NCI-H146 treated with DMSO at 0.1 percent for 48 hours (cell line): ENCODE results near the gene UBD.

Experiments
- DNase-seq: peaks from one replicate; lab custom pipeline; 2025; ENCODE audit not compliant: unreplicated experiment; lab: John Stamatoyannopoulos, UW

The UBD gene

DNA sequence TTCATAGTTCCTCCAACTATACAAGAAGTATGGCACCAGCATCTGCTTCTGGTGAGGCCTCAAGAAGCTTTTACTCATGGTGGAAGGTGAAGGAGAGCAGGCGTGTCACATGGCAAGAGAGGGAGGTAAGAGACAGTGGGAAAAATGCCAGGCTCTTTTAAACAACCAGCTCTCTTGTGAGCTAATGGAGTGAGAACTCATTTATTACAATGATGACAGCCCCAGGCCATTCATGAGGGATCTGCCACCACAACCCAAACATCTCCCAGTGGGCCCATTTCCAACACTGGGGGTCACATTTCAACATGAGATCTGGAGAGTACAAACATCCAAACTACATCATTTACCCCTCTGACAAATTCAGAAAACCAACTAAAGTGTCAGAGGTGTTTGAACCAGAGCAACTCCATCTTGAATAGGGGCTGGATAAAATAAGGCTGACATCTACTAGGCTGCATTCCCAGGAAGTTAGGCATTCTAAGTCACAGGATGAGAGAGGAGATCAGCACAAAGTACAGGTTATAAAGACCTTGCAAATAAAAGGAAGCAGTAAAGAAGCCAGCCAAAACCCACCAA lies 2.2 kb upstream of the UBD start:
- no peak for DNase-seq

DNA sequence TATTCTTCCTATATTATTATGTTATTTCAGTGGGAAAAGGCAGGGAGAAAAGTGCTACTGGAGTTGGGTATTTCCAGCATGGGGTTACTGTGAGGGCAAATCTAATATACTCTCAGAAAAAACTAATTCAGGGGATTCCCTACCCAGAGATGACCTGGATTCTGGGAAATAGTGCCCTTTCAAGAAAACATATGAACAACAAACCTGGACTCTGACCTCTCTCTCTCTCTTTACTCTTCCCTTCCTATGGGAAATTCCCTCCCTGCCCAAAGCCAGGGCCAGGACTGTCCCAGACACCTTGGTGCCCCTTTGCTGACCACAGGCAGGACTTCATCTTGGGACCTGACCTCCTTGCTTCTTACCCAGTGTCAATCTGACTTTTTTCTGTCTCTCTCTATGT lies 1.6 kb upstream of the UBD start:
- DNase-seq = no peak

DNA sequence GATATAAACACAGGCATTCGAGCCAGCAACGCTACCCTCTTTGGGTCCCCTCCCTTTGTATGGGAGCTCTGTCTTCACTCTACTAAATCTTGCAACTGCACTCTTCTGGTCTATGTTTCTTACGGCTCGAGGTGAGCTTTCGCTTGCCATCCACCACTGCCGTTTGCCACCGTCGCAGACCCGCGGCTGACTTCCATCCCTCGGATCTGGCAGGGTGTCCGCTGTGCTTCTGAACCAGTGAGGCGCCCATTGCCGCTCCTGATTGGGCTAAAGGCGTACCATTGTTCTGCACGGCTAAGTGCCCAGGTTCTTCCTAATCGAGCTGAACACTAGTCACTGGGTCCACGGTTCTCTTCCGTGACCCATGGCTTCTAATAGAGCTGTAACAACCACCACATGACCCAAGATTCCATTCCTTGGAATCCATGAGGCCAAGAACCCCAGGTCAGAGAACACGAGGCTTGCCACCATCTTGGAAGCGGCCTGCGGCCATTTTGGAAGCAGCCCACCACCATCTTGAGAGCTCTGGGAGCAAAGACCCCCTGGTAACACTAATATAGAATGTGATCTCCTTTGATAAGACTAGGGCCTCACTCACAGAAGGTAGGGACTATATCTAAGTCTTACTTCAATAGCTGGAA lies 973 bp downstream of the UBD start:
- DNase-seq = peak; percentile 43

DNA sequence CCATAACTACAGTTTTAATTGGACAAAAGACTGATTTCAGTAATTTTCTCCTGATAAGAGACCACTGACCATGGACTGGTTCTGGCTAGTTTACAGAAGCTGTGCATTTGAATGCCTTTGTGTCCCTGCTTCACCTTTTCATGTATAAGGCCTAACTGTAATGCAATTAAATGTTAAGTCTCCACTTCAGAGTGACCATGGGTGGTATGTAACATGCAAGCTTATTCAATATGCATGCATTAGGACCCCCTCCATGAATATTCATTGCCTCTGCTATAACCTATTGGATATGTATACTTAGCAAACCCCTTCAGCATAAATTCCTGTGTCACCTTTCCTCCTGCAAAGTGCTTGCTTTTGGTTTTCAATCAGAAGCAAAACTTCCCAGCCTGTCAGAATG lies 2.2 kb downstream of the UBD start:
- DNase-seq = no peak

DNA sequence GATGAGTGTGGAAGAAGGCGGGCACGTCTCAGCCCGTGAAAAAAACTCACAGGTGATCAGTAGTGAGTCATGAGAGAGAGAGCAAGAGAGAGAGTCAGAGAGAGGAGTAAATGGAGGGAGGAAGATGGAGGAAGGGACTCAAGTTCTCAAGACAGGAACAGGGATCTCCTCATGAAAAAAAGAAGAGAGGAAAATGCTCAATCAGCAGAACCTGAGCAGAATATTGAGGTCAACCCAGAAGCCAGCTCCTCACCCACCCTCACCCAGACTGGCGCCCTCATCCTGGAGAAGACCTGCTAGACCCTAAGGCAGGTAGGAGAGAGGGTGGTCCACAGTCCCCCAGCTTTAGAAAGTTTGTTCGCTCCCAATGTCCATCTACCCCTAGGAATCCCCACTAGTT lies 4.8 kb downstream of the UBD start:
- DNase-seq = no peak

DNA sequence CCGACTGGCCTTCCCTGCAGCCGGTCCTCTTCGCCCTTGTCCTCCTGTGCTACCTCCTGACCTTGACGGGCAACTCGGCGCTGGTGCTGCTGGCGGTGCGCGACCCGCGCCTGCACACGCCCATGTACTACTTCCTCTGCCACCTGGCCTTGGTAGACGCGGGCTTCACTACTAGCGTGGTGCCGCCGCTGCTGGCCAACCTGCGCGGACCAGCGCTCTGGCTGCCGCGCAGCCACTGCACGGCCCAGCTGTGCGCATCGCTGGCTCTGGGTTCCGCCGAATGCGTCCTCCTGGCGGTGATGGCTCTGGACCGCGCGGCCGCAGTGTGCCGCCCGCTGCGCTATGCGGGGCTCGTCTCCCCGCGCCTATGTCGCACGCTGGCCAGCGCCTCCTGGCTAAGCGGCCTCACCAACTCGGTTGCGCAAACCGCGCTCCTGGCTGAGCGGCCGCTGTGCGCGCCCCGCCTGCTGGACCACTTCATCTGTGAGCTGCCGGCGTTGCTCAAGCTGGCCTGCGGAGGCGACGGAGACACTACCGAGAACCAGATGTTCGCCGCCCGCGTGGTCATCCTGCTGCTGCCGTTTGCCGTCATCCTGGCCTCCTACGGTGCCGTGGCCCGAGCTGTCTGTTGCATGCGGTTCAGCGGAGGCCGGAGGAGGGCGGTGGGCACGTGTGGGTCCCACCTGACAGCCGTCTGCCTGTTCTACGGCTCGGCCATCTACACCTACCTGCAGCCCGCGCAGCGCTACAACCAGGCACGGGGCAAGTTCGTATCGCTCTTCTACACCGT lies 6.1 kb downstream of the UBD start:
- no peak for DNase-seq

DNA sequence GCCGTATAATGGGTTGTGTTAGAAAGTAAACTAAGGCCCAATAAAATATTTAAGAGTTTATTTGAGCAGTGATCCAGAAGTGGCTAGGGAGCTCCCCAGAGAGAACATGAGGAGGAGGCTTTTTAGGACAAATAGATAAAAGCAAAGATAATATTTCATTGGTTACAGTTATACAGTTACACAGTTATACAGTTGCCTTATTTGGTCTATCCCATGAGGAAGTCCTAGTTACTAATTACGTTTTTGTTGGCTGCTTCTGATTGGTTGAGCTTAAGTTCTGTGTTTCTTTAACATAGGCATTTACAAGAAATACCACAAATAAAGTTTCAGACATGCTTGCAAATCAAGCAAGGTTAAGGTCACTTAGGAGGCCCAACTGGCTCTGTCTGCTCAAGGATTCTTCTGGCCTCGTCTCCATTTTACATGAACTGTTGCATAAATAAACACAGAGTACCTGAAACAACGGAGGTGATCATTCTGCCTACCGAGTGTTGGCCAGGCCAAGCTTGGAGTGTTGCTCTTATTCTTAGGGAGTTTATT lies 7.0 kb downstream of the UBD start:
- DNase-seq = no peak

DNA sequence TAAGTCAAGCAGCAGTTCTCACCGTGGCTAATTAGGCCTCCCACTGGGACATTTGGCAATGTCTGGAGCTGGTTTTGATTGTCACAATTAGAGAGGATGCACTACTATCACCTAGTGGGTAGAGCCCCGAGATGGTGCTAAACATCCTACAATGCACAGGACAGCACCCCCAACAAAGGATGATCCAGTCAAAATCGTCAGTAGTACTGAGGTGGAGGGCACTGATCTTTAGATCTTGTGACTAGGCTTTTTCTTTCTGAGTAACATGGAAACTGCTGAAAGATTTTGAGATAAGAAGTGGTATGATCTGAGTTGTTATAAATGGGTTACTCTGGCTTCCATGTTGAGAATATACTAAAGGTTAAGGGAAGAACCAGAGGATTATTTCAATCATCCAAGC lies 12.0 kb downstream of the UBD start:
- DNase-seq = no peak

DNA sequence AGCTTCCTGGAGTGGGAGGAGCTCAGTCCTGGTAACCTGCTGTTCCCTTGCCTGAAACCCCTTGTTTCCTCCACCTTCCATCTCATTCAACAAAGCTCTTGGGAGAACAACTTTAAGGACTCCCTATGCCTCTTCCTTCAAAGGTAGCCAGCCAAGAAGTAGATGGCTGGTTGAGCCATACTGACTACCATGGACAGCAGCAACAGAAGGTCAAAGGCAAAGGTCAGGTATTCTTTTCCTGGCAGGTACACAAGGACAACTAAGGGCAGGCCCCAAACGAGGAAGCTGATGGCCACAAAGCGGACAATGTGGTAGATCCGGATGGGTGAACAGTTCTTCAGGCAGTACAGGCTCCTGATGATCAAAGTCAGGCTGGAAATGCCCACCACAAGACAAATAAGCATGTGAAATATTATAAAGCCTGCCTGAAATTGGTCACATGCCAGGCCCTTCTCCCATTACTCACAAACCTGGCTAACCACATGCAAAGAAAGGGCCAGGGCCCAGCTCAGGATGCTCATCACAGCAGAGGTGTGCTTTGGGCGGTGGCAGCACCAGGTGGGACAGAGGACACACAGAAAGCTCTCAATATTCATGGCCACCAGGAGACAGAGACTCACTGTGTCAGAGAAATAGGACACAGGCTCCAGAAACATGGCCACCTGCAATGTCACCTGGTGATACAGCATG lies 21.7 kb downstream of the UBD start:
- no peak for DNase-seq

DNA sequence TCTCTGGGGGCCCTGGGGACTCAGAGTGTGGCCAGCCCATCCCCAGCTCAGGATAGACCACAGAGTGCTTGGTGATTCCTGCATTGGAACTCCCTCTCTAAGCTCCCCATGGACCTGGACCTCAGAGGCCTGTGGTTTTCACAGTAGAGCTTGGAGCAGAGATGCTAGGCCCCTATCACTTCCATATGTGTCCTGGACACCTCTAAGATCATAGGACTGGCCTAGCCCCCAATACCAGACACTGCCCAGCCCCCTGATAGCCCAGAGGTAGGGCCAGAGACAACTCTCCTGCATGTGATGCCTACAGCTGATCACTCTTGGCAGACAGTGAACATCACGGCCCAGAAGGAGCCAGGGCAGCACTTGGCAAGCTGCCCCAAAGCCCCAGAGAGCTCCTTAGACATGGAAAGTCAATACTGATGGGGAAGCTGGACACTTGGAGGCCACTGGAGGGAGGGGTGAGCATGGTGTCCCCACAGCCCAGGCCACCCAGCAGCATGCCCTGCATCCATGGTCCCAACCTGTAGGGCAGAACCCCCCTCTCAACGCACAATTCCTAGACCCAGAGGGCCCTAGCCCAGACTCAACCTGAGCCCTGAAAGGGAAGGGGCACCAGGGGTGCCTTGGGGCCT lies 27.1 kb downstream of the UBD start:
- no peak for DNase-seq

DNA sequence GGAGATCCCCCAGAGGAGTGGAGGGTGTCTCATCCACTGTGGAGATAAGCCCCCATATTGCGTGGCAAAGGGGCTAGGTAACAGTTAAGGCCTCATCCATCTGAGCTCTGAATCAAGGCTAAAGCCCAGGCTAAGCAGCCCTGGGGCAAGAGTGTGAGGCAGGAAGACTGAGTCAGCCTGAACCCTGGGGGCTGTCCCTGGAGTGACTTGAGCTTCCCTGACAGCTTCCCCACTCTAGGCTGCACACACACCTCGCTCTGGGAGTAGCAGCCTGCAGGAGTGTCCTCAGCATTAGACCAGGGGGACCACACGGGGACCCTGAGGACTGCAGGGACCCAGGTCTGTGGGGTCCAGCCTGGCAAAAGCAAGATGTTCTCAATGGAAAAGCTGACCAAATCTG lies 27.9 kb downstream of the UBD start:
- no peak for DNase-seq

DNA sequence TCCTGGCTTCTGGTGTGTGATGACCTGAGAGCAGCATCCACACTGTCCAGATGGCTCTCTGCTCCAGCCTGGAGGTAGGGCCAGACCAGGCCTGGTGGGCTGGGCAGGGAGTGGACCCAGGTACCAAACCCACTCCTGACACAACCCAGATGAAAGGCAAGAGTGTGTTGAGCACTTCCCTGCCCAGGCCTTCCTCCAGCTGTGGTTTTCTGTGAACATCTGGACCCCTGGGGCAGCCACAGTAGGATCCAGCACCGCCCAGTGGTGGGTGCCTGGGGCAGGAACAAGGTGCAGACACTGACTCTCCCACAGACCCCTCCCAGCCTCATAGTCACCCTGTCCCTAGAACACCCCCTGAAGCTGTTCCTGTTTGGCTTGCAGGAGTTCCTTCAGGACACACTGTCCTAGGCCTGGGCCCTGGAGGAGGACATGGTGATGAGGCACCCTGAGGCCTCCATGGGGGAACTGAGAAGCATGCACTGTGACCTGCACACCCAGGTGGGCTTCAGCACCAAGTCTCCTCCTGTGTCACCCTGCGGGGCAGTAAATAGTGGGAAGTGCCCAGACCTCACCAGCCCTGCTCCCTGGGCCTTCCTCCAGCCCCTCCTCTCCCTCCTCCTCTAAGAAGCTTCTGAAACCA lies 28.7 kb downstream of the UBD start:
- no peak for DNase-seq

DNA sequence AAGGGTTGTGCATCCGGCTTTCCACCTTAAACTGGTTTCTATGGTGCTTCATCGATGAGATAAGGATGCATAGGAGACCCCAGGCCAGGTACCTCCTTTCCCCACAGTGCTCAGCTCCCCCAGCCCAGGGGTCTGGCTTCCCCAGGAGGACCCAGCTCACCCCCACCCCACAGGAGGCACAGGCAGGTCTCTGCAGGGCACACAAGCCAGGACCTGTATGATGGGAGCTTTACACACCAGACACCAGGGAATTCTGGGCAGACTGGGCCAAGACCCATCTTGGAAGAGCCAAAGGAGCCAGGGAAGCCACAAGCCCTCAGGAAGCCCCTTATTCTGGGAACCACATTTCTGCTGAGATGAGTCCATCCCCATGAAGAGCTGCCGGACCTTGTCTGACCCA lies 29.6 kb downstream of the UBD start:
- no peak for DNase-seq

DNA sequence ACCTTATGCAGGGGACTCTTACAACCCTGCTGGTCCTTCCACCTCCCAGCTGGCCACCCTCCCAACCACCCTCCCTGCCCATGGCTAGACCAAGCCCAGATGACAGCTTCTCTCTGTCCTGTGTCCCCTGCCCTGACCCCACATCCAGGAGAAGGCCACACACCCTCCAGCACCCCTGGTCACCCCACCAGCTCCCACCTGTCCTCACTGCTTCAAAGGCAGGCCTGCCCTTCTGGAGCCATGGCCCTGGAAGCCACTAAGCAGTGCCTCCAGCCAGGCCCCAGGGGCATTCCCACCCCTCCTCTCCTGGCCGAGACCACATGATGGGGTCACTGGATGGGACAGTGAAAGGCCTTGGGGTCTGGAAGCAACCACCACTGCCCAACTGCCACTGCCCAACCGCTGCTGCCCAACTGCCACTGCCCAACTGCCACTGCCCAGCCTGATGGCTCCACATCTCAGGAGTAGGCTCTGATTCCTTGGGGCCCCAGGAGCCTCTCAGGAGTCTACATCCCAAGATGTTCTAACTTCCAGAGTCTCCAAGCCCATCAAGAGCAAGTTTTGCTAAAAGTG lies 30.5 kb downstream of the UBD start:
- no peak for DNase-seq

DNA sequence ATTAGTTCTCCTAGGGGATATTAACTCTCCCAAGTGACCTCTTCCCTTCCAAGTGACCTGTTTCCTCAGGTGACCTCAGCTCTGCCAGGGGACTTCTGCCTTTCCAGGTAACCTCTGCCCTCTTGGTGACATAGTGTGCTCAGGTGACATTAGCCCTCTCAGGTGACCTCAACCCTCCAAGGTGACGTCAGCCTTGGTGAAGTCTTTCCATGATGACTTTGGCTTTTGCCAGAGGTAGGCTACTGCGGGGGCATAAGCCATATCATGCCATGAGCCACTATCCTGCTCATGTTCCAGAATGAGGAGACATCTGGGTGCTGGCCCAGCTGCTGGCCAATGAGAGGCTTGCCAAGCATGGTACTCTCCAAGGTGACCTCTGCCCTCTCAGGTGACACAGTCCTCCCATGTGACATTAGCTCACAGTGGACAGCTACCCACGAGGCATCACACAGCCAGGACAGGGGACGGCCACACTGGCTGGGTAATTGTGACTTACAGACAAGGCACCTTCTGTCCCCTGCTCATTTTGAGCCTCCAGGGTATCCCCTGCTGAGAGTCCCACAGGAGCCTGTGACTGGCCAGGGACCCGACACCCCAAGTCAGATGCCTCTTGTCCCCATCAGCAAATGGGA lies 31.1 kb downstream of the UBD start:
- DNase-seq = no peak

DNA sequence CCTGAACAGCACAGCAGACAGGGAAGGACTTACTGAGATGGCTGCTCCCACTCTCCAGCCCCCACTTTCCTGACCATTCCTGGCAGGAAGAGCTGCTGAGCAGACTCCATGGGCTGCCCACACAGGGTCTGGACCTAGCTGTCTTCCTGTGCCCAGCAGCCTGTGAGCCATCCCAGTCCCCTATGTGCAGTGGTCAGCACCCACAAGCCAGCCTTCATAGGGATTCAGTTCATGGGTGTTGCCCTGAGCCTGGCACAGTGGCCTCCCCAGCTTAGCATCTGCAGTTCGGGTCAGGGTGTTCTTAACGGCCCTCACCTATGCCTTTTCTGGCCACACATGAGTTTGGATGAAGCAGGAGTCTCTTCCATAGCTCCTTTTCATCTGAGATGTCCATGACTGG lies 32.0 kb downstream of the UBD start:
- DNase-seq = no peak

DNA sequence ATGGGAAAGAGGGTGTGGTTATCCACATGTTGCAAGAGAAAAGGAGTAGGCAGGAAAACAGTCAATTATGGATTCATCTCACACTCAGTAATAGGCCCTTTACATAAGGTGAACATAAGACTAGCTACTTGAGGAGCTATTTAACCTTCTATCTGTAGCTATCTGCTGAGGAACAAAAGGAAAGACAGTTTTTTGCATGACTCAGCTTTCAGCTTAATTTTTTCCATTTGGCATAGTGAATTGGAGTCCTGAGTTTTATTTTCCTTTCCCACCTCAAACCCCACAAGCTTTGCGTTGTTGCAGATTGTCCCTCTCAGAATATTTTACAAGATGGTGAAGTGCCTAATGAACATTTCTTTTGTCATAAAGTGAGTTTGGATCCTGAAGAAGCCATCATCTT lies 32.4 kb downstream of the UBD start:
- DNase-seq = no peak

DNA sequence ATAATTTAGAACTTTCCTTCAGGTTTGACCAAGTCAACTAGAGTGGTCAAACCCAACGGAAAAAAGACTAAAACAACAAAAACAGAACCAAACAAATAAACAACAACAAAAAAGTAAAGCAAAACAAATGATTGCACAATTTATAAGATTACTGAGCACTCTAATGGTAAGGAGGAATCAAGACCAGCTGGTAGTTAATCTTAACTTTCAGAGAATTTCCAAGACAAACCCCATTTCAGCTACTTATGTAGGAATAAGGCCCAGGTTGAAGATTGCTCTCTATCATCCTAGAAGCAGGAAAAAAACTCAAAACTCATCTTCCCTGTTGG lies 34.3 kb downstream of the UBD start:
- DNase-seq = no peak

DNA sequence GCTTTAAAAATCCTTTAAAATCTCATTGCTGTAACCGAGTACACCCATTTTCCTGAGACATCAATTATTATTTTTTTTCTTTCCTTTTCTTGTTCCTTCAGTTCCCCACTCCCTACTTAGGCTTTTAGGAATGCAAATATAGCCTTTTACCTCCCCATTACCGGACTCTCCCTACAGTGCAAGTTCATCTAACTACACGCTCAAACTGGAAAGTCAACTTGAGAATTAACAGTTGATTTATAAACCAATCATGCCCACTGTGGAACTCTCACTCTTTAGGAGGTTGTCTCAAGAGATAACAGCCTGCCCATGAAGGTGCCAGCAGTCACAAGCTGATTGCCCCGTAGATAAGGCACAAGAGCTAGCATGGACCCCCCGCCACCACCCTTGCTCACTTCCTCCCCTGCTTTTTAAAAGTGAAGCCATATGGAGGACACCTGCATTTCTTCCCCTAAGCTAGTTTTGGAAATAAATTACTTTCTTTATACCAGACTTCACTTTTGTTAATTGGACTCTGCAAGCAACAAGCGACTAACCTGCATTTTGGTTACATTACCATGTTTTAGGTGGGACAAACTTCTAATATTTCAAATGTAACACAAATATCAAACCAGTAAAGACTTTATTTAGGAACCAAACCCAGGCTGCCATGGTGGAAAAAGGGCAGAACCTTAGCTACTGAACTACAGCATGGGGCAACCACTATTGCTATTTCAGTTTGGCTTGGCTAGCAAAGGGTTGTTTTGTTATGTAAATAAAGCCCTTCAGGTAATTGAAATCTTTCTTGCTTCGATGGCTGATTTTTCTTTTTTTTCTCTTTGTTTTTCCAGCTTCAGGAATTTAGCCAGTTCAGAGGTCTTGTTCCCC lies 34.9 kb downstream of the UBD start:
- DNase-seq = no peak
